GM21723 (cell line): ENCODE data around the gene RAPGEF4.

Experiments
- ATAC-seq: cut with Tn5 transposase; IDR thresholded peaks from one replicate; pipeline ENCODE4 v1.9.1; 2021; ENCODE audit warnings: mild to moderate bottlenecking, moderate library complexity; ENCODE audit not compliant: unreplicated experiment

Gene RAPGEF4

DNA sequence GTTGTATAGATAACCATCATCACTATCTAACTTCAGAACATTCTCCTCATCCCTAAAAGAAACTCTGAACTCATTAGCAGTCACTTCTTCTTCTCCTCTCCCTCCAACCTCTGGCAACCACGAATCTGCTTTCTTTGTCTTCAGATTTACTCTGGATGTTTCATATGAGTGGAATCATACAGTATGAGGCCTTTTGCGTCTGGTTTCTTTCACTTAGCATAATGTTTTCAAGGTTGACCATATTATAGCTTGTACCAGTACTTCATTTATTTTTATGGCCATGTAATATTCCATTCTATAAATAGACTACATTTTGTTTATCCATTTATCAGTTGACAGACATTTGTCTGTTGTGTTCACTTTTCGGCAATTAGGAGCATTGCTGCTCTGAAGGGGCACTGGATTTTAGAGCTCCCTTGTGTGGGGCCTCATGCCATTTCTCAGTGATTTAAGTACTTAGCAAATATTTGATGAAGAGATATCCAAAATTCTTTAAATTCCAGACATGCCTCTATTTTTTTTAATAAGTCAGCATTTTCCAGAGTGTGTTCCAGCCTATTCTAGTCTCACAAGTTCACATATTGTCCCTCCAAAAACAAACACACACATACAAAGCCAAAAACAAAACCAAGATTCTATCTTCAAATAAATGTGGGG is 317.5 kb downstream of the RAPGEF4 start:
- ATAC-seq: no peak

DNA sequence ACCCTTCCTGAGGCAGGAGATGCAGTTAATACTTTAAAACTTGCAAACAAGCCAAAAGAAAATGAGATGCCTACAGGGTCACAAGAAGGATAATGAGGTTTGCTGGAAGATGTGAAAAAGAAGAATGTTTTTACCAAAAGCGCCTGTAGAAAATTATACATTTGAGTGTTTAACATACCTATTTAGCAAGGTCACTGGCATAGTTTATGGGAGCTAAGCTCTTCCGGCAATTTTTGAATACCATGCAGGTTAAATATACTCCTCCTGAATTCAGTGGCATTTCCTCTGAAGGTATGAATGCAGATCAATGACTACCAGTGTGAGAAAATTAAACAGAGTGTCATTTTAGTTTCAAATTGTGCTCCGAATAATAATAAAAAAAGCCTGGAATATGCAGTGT is 318.8 kb downstream of the RAPGEF4 start:
- no peak for ATAC-seq

DNA sequence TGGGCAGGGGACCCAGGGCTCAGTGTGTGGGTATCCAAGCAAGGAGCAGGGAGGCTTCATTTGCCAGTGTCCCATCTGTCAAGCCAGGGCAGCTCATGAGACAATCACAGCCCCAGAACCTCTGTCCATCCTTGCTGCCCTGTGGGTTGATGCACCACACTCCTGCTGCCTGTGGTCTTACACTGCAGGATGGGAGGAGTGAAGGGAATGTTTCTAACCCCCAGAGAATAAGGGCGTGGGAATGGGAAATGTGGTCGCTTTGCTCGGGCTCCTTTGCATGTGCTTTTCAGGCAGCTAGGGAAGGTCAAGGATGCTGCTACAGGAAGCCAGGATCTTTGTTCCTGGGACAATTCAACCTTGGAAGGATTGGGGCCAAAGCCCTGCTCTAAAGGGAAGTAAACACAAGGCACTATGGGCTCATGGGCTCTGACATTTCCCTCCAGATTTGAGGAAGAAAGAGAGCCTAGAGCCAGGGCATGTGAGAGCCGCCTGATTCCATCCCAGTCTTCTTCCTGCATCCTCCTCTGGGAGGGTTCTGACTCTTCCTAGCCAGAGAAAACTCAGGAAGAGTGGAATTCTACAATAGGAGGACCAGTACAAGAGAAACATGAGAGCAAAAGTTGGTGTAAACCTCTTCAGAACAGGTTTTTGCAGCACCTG is 321.2 kb downstream of the RAPGEF4 start:
- ATAC-seq: no peak

DNA sequence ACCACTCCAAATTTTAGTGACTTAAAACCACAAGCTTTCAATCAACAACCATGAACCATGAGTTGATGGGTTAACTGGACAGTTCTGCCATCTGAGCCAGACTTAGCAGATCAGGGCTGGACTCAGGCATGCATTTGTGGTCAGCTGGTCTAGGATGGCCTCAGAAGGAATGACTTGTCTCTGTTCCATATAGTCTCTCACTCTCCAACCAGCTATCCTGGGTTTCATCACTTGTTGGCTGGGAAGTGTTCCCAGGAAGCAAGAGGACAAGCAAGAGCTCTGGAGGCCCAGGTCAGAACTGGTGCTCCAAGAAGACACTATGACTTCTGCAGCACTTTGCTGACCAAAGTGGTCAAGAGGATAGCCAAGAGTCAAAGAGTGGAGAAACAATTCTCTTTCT is 322.5 kb downstream of the RAPGEF4 start:
- no peak for ATAC-seq

DNA sequence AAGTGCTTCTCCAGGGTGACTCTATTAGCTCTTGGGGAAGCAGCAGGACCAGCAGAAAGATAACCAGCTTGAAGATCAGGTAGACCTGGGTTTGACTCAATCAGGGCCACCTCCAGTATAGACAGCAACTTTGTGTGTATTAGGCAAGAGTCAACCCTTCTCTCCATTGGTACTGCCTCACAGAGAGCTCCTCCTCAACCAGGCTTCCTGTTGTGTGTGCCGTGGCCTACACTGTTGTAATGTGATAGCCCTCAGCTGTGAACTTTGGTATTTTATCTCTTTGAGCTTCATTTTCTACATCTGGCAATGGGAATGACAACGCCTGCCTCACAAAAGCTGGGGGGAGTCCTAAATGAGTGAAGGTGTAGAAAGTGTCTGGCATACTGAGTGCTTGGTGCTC is 323.0 kb downstream of the RAPGEF4 start:
- no peak for ATAC-seq

DNA sequence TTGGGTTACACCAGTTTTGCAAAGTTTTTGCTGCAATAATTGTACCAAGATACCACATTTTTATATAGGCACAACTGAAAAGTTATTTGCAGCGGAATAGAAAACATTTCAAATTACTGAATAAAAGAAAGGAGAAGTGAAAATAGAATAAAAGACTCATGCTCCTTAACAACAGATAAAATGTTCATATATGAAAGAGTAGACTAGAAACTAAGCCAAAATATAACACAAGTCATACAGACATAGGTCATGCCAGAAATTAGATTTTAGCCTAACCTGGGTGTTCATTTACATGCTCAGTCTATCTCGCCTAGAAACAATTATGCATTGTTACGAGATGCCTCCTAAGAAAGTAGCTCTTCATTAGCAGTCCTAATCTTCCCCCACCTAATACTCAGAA is 323.6 kb downstream of the RAPGEF4 start:
- no peak for ATAC-seq

DNA sequence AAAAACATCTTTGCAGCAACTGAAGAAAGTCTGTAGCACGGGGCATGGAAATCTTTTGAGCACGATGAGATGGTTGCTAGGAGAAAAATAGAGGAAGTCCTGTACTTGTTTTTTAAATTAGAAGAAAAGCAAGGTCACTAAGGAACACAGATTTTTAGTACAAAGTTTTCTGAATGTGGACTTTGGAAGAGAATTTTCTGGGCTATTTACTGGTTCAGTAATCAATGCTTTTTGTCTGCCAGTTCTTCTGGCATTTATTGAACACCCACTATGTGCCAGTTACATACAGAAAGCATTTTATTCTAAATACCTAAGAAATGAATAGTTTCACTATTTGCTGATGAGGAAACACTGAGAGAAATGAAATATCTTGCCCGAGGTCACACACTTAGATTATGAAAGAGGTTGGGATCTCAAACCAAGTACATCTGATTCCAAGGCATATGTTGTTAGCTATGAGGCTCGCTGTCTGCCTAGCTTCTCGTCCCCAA is 324.4 kb downstream of the RAPGEF4 start:
- ATAC-seq: no peak

DNA sequence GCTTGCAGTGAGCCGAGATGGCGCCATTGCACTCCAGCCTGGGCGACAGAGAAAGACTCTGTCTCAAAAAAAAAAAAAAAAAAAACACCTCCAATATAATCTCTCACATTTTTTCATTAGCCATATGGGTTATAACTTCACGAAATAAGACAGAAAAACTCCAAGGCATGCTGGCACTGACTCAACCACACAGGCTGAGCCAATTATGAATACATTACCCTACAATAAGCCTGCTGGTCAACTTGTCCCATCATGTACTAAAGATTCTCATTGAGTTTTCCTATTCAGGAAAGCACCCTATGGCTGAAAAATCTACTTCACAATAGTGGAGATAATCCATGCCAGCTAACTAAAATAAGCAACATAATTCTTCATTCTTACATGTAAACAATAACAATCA is 327.2 kb downstream of the RAPGEF4 start:
- no peak for ATAC-seq

DNA sequence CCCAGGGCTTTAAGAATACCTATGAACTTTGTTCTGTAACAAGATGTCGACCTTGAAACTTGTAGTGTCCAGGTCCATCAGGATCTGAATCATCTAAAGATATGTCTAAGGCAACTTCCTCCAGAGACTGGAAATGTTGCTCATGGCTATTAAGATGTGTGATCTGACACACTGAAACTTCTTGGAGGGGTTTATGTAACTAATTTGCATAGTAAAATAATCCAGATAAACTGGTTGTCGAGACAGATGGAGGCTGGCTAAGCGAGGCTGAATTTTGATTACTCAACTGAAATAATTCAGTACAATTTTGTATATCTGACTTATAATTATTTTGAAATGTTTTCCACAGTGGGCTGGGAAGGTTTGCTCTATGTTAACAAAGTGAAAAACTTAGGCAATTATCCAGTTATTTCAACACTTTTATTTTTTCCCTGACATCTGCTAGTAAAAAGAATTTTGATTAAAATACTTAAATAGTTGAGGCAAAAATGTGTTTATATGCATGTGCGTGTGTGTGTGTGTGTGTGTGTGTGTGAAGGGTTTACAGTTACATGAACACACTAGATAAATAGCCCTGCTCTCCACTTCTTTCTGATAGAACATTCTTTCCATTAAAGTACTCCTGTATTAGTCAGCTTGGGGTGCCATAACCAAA is 328.6 kb downstream of the RAPGEF4 start:
- no peak for ATAC-seq

DNA sequence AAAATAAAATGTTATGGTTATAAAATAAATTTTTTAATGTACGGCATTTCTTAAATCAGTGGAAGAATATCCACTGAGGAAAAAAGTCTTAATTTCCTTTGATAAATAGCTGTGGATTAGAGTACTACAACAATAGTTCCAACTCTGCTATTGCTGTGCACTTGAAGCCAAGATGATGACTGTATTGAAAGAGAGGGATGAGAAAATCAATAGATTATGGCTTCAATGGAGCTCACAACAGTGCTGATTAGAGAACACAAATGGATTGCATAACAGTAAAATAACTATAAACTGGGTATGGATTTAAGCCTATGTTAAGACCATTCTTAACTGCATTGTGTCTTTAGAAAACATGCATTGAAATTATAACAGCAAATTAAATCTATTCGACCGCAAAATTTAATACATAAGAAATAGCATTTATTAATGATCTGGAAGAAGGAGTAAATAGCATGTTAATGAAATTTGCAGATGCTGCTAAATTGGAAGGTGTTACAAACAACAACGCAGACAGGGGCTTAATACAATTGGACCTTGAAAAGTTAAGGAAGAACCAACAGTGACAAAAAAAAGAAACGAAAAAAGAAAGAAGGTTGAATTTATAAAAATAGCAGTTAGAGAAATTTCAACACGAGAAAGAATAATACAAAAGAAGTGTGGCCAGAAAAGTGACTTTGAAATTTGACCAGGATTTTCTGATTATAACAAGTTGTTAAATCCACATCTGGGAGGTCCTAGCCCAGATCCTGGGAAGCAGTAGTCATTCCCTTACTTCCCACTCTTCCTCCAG is 331.4 kb downstream of the RAPGEF4 start:
- no peak for ATAC-seq

DNA sequence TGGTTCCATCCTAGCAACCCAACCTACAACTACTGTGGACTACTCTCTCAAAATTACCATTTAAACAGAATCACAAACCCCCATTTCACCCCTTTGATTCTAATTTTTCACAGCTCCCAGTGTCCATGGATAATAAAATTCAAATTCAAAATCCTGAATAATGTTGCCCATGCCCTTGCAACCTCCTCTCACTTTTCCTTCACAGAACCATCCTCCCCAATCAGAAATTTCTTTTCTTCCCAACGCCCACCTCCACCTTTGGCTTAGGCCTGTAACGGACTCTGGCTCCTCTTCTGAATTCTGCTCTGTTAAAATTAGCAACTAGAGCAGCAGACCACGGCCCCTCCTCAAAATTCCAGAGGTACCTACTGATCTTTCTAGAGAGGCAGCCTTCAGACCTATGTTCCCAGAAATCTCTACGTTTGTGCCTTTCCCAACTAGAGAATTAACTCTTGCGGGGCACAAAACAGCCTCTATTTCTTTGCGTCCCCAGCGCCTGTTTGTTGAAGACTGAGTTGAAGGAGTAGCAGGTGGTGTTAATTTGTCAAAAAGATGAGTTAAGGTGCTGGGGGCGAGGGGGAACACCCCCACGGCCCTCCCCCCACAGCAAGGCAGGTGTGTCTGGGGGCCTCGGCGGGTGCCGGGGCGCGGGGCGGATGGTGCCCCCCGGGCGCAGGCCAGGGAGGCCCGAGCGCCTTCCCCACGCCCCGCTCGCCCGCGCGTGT is 339.6 kb downstream of the RAPGEF4 start:
- no peak for ATAC-seq

DNA sequence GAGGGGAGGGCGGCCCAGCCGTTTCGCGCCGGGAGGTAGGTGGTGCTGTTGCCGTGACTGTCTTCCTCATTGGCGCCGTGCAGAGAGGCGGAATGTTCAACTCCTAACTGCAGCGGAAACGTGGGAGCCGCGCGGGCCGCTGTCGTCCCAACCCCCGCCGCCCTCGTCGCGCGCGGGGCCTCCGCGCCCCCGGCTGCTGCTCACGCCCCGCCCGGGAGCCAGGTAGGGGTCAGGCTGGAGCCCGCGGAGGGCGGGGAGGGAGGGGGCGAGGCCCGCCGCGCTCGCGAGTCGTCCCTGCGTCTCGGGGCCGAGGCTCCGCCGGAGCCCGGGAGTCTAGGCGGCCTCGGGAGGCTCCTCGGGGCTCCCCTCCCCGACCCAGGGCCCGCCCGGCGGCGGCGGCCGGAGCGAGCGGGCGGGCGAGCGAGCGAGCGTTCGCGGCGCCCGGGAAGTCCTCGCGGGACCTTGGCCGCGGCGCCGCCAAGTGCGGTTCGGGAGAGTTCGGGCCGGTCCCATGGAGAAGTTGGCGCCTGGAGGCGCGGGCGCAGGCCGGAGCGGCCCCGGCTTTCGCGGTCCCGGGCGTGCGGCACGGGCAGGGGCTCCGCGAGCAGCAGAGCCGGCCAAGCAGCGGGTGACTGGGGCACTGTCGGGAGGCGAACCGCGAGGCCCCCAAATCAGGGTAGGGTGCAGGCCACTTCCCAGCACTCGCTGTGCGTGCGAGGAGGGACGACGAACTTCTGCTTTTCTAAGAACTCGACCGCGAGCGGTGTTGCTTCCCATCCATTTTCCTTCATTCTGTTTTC is 340.3 kb downstream of the RAPGEF4 start, which contains the start of gene MAP3K20:
Gene MAP3K20, plus strand, starts transcription at position 66 of the 800 bp plus-strand sequence. CDS start 15,186 bp downstream, outside the sequence.
- peak; percentile 74 for ATAC-seq

DNA sequence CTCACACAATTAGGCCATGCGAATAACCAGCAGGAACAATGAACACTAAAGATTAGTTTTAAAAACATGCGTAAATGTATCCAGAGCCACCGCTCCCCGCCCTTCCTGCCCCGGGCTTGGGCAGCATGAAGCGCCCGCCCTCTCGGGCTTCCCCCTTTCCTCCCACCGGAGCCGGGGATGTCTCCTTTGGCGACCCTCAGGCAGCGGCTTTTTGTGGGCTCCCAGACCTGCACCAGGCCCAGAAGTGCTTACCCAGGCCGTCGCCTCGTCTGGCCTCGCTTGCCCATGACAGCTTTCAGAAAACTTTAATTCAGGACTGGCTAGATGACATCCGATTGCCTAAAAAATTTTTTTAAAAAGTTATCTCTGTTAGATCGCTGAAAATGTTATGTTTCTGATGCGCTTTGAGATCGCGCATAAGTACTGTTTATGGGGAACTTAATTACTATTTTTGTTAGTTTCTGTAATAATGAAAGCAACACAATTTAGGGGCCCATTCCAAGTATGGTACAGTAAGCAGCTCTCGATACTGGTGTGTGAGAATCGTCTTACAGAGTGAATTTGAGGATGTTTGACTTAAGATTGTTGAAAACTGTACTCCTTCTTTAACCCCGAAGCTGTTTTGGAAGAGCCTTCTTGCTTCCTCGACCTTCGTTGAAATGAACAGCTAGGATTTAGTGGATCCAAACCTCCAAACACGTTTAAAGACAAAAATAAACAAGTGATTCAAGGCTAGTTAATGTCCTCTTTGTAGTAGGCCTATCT is 341.1 kb downstream of the RAPGEF4 start:
- ATAC-seq: peak; percentile 36

DNA sequence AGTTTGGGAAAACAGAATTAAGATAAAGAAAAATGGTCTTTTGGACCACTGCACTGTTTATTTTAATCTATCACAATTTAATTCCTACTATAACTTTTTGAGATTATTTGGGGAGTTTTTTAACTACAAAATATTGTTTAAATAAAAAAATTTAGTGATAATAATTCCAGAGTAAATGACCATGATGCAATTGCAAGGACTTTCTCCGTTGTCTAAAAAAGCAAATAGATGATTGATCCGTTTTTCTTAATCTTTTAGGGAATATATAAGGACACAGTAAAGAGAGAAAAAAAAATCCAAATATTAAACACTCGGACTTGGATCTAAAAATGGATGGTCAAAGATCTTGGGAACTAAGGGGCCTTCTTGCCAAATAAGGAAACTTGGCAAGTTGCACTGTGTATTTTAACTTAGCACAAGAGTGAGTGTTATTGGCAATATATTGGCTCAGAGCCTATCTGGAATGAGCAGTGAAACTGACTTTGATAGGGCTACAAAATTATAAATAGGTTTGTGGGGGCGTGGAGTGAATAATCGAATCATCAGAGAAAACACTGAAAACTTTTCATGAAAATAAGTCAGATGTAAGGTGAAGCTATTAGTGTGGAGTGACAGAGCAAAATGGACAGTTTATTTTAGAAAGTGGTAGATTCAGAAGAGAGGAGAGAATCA is 342.0 kb downstream of the RAPGEF4 start:
- ATAC-seq: no peak

DNA sequence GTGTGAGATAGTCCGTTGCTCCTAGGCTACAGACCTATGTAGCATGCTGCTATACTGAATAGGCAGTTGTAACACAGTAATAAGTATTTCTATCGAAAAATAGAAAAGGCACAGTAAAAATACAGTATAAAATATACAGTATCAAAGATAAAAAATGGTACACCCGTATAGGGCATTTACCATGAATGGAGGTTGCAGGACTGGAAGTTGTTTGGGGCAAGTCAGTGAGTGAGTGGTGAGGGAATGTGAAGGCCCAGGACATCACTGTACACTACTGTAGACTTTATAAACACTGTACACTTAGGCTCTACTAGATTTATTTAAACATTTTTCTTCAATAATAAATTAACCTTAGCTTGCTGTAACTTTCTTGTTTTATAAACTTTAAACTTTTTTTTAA is 343.5 kb downstream of the RAPGEF4 start:
- ATAC-seq: no peak

DNA sequence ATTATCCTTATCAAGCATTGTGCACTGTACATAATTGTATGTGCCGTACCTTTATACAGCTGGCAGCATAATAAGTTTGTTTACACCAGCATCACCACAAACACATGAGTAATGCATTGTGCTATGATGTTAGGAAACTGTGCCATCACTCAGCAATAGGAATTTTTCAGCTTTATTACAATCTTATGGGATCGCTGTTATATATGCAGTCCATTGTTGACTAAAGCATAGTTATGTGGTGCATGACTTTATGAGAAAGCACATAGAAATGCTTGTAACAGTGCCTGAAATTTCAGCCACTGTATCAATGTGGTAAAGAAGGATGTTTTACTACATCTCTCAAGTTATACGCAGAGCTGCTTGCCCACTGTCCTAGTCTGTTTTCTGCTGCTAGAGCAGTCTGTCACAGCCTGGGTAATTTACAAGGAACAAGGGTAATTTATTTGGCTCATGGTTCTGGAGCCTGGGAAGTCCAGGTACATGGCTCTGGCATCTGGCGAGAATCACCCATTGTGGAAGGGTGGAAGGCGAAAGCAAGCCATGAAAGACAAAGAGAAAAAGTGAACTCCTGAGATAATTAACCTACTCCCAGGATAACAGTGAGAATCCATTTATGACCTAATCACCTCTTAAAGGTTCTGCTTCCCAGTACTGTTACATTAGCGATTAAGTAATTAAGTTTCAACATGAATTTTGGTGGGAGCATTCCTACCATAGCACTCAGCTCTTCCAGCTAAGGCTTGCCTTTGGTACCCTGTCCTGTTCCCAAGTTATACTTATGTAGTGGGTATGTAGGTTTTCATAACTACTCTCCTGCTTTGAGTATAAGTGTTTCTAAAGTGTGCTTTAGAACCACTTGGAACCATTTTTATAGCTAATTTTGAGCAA is 344.6 kb downstream of the RAPGEF4 start:
- no peak for ATAC-seq

DNA sequence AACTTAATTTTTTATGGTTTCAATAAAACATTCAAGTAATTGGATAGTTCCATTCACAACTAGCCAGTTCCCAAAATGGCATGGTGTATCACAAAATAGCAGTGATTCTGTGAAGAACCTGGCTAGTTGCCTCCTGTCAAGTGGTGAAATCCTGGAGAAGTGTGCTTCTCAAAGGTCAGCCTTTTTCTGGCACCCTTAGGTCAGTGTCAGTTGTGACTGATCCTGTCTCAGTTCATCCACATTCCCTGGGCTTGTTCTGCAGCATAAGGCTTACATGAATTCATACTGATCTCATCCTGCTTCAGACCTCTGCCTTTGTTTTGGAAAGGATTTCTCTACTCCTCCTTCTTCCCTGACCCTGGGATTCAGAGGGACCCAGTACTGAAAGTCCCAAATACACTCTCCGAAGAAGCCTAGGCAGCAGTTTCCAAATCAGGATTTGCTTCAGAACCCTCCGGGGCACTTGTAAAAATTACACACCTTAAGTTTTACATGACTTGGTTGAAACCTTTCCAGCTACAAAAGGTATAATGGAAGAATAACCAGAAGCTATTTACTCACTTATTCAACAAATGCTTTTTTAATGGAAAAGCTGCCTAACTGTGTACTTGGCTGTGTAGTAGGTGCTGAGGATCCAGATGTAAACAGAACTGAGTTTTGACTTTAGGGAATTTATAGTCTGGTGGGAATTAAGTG is 351.0 kb downstream of the RAPGEF4 start:
- ATAC-seq: no peak
